ENCODE results near the gene ZDHHC18.

ZDHHC18 gene

GRCh38 chr1:26826261-26827105, at the start of gene ZDHHC18:
ZDHHC18 (plus strand) TSS chr1:26826688; CDS start chr1:26826805, 117 bp downstream.
- TF ChIP-seq ZNF274 (IDR thresholded peaks at IDR 0.05; ENCODE audit: low read depth, low read length), result no peak
- peak within 1 kb of the TSS; percentile 69 for H3K4me3 ChIP-seq (ENCODE audit: low read length)

DNA sequence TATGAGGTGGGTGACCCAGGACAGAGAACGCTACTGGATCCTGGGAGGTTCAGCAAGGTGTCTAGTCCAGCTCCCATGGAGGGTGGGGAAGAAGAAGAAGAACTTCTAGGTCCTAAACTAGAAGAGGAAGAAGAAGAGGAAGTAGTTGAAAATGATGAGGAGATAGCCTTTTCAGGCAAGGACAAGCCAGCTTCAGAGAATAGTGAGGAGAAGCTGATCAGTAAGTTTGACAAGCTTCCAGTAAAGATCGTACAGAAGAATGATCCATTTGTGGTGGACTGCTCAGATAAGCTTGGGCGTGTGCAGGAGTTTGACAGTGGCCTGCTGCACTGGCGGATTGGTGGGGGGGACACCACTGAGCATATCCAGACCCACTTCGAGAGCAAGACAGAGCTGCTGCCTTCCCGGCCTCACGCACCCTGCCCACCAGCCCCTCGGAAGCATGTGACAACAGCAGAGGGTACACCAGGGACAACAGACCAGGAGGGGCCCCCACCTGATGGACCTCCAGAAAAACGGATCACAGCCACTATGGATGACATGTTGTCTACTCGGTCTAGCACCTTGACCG, 47.3 kb upstream of the ZDHHC18 start:
- no peak overlapping the region for H3K4me3 ChIP-seq (ENCODE audit: low read length)
- no peak for TF ChIP-seq ZNF274 (IDR thresholded peaks at IDR 0.05; ENCODE audit: low read depth, low read length)

GRCh38 chr1:26780344-26780957, 46.0 kb upstream of the ZDHHC18 start:
- no peak for TF ChIP-seq ZNF274 (IDR thresholded peaks at IDR 0.05; ENCODE audit: low read depth, low read length)
- H3K4me3 ChIP-seq (ENCODE audit: low read length), result no peak overlapping the region

- H3K4me3 ChIP-seq (ENCODE audit: low read length), result no peak overlapping the region
- no peak for TF ChIP-seq ZNF274 (IDR thresholded peaks at IDR 0.05; ENCODE audit: low read depth, low read length)
Measured at GRCh38 chr1:26781206-26781825, 45.2 kb upstream of the ZDHHC18 start.

- no peak for TF ChIP-seq ZNF274 (IDR thresholded peaks at IDR 0.05; ENCODE audit: low read depth, low read length)
- no peak overlapping the region for H3K4me3 ChIP-seq (ENCODE audit: low read length)
Measured at GRCh38 chr1:26782521-26783212, 43.8 kb upstream of the ZDHHC18 start.

DNA sequence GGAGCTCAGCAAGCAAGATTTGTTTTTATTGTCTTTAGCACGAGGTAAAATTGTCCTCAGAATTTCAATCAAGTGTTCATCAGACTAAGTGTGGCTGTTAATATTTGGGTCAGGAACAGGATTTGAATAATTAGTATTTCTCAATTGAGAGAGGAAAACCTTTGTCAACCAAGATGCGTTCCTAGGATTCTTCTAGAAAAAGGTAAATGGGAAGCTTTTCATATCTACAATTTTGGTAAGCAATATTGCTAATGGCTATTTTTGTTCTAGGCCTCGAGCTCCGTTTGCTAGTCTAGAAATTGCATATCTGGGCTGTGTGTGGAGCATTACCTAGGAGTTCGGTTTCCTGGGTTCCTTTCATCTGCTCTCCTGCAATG, 42.9 kb upstream of the ZDHHC18 start:
- H3K4me3 ChIP-seq (ENCODE audit: low read length), result no peak overlapping the region
- TF ChIP-seq ZNF274 (IDR thresholded peaks at IDR 0.05; ENCODE audit: low read depth, low read length), result no peak

DNA sequence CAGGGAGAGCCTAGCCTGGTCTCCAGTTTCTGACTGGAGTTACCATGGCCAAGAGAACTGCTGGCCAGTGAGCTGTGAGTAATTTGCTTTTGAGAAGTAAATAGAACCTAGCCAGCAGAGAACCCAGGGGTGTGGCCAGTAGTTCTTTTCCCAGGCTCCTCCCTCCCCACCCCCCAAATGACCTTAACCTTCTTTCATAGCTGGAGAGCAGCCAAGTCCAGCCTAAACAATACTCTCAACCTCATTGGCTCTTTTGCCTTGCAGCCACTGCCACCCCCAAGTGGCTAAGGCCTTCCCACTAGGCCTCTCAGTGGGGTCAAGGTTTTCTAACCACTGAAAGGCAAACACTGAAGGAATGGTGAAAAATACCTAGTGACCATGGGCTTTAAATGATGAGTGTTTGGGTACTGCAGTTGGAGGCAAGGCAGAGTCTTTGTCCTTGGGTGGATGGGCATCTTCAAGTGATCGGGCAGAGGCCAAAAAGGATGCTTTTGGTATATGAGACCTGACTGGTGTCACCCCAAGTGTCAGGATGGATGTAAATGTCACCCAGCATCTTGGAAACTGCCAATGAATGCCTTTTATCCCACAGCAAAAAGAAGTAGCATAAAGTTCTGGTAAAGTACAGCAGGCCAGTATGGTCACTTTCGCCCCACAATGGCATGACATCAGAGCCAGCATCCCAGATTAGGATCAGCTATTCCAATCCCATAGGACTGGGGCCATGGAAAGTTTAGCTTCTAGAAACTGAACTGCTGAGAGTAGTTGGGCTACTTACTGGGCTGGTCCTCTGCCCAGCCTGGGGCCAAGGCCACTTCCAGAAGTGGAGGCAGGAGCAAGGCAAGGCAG, 42.2 kb upstream of the ZDHHC18 start:
- TF ChIP-seq ZNF274 (IDR thresholded peaks at IDR 0.05; ENCODE audit: low read depth, low read length), result no peak
- H3K4me3 ChIP-seq (ENCODE audit: low read length), result no peak overlapping the region

- TF ChIP-seq ZNF274 (IDR thresholded peaks at IDR 0.05; ENCODE audit: low read depth, low read length), result no peak
- no peak overlapping the region for H3K4me3 ChIP-seq (ENCODE audit: low read length)
Measured at GRCh38 chr1:26784886-26785285, 41.6 kb upstream of the ZDHHC18 start.

GRCh38 chr1:26785611-26786436, 40.7 kb upstream of the ZDHHC18 start:
- no peak overlapping the region; the same call in 1 of the 2 replicates for H3K4me3 ChIP-seq (ENCODE audit: low read length)
- no peak for TF ChIP-seq ZNF274 (IDR thresholded peaks at IDR 0.05; ENCODE audit: low read depth, low read length)

- TF ChIP-seq ZNF274 (IDR thresholded peaks at IDR 0.05; ENCODE audit: low read depth, low read length), result no peak
- H3K4me3 ChIP-seq (ENCODE audit: low read length), result peak overlapping the region; percentile 70; the same call in 1 of the 2 replicates
Measured at GRCh38 chr1:26786437-26787380, 39.8 kb upstream of the ZDHHC18 start.

DNA sequence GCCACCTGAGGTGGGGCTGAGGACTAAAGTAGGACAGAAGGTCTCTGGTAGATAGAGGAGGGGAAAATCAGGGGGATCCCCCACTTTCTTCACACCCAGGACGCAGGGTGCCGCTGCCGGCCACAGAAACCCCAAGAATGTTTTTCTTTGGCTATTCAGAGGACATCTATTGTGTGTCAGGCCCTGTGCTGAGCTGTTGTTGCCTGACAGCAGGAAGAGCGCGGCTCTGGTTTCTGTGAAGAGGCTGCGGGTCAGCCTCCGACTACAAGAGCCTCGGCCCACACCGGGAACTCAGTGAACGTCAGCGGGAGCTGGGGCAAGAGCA, 39.1 kb upstream of the ZDHHC18 start:
- TF ChIP-seq ZNF274 (IDR thresholded peaks at IDR 0.05; ENCODE audit: low read depth, low read length), result no peak

More for the DNA sequence above, 39.1 kb upstream of the ZDHHC18 start:
- peak overlapping the region; percentile 70 for H3K4me3 ChIP-seq (ENCODE audit: low read length)
